Renal cortical epithelial cell (primary cell): ENCODE results near the gene BAZ2A. TPM values are rescaled to one million over a fixed set of nuclear protein-coding genes. Genes with fewer than 3 reads are reported as not detected.
A peak's percentile ranks its signal among the peaks of the same experiment; 100 is the strongest.

ENCODE experiments used
- DNase-seq: peaks from one replicate; pipeline ENCODE4 v3.0.0-alpha.2; 2011; ENCODE audit warnings: low read depth
- total RNA-seq: library from RNA; depleted of rRNA; stranded (reverse); fragments of >200 nt; gene quantifications from 2 replicates; pipeline ENCODE4 v1.2.3, GENCODE V29; 2014

BAZ2A gene
- total RNA-seq, 1 donor from 2014 or later = 45.4 TPM

- peak; percentile 81 for DNase-seq
These were observed 5.9 kb upstream of the BAZ2A start for GRCh38 chr12:56635806-56636674.

DNA sequence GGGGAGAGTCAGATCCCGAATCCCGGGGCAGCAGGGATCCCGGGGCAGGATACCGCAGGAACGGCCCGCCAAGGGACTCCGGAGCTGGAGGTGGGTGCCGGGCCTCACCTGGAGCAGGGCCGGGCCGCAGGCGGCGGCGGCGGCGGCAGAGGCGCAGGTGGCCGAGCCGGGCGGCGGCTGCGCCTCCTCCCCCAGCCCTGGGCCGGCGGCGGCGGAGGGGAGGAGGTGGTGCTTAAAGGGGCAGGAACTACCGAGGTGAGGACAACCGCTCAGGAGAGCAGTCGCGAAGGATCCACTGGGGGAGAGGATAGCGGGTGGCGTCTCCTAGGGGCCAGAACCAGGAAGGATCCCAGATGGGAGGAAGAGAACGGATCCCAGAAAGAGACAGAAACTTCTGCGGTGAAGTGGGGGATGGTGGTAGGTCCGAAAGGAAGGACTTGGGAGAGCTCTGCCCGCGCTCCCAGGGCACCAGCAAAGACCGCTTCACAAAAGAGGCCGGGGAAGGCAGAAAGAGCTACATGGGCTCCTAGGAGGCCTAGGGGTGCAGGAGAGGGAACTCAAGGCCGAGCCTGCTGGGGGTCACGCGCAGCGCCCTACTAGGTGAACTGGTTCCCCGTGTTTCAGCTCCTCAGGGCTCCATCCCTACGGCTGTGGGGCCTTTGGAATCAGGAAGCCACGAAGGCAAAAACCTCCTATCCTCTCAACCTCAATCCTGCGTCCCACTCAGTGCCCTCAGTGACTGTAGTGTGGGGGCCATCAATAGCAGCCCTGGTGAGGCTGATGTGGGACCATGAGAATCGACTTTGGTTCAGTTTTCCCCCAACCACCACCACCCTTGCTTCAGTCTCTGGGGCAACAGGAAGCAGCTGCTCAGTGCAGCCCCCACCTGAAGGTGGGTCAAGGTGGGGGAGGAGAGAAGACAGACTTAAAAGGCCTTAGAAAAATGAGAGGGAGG lies 5.0 kb upstream of the BAZ2A start:
- peak; percentile 82 for DNase-seq

DNA sequence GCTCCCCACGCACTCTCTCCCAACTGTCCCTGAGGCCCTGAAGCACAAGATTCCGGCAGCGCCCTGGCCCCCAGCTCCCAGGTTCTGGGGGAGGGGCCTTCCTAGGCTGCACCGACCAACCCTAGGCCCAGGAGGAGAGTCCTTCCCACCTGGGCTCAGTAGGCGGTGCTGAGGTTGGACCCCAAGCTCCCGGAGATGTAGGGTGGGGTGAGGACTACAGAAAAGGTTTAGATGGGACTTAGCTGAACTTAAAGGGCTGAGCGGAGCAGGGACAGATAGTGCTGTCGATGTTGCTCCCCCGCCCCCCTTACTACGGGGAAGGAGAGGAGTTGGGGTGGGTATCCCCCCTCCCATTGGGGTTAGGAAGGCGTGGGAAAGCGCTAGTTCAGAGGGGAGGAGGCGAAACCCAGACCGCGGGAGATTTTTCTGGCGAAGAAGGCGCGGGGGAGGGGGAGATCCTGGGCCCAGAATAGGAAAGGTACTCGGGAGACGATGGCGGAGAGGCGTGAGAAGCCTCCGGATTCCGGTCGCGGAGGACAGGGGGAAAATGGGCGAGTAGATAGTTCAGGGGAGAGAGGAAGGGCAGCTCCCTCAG lies 4.2 kb upstream of the BAZ2A start:
- DNase-seq = peak; percentile 51

DNA sequence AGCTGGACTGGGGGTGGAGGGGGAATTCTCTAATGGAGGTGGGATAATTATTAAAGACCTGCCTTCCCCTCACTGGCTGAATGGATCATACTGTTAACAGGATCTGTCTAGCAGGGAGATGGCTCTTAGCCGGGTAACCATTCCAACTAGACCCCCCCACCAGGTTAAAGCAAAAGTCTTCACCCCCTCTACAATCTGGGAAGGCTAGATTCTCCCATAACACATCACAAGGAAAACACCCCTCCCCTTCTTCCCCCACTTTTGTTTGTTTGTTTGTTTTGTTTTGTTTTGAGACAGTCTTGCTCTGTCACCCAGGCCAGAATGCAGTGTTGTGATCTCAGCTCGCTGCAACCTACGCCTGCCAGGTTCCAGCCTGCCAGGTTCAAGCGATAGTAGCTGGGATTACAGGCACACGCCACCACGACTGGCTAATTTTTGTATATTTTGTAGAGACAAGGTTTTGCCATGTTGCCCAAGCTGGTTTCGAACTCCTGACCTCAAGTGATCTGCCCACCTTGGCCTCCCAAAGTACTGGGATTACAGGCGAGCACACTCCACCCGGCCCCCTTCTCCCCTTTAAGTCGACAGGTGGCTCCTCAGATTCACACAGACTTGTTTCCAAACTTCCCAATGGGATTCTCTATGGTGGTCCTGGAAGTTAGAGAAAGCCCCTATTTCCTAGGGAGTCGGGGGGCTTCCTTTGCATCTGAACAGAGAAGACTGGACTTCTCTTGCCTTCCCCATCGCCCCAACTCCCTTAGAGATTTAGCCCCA lies 3.5 kb upstream of the BAZ2A start:
- no peak for DNase-seq

GRCh38 chr12:56632701-56633467 lies 2.8 kb upstream of the BAZ2A start:
- no peak for DNase-seq

DNA sequence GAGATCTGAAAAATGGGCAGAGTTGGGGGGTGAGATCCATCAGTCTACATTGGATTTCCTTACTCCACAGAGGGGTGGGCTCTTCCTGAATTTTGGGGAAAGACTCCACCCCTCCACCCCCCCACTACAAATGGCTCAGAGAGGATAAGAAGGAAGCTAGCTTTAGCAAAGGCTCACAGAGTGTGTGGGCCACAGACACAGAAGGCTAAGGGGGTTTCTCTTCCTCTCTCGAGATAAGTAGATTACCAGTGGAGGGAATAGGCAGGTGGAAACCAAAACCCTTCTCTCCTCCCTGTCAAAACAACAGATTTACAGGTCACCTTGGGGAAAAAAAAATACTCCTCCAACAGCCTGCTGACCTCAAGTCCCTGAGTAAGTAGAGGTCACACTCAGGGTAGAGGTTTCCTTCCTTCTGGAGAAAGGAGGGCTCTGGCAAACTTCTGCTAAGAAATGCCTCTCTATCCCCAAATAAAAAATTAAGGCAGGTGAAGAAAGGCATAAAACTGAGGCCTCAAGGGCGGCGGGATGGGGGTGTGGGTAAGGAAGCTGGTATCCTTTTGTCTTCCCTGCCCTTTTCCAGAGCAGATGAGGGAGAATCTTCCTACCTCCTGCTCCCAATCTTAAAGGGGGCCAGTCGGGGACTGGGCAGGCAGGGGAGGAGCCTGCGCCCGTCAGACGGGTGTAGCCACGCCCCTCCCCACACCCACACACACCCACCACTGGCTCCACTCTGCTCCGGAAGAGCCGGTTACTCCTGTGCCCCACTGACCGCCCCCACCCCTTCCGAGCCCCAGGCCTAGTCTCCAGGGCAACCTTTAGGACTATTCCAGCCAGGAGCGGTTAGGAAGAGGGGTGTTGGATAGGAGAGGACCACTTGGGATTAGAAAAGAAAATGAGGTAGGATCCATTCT lies 1.9 kb upstream of the BAZ2A start:
- DNase-seq = peak; percentile 25

GRCh38 chr12:56629459-56630179 lies 507 bp downstream of the BAZ2A start:
- DNase-seq = no peak

- peak; percentile 50 for DNase-seq
These were observed 1.3 kb downstream of the BAZ2A start for GRCh38 chr12:56628671-56629458.

GRCh38 chr12:56626701-56627100 lies 3.4 kb downstream of the BAZ2A start:
- DNase-seq = no peak

GRCh38 chr12:56622535-56622934 lies 7.6 kb downstream of the BAZ2A start:
- no peak for DNase-seq

GRCh38 chr12:56616925-56617324 lies 13.2 kb downstream of the BAZ2A start:
- no peak for DNase-seq

DNA sequence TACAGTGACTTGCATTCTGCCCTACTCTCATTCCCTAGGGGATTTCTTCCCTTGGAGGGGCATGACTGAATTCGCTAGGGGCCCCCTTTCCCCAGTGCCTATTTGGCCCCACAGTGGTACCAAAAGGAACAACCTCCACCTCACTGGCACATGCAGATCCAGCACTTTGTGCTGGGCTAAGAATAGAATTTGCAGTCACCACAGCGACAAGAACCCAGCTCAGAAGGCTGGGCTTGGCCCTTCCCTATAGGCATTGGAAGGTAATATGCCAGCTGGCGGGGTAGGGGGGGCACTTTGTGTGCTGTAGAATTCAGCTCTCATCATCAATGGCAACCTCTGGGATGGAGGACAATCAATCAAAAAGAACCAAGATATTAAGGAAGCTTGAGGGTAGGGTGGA lies 13.9 kb downstream of the BAZ2A start:
- no peak for DNase-seq

- no peak for DNase-seq
These were observed 15.5 kb downstream of the BAZ2A start for GRCh38 chr12:56614627-56615026.

DNA sequence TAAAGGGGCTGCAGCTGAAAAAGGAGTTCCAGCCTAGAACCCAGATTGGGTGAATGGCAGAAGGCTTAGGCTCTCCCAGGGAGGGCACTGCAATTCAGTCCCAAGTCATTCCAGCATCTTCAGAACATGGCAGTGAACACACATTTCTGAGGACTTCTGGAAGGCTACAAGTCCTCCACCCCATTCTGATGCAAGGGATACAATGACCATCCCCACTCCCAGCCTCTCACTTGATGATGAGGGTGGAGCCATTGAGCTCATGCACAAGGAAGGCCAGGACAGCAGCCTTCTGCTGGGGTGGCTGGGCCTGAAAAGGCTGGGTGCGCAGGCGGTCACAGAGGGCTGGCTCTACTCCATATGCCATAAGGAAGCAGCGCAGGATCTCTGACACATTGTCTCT lies 25.8 kb downstream of the BAZ2A start:
- DNase-seq = no peak

DNA sequence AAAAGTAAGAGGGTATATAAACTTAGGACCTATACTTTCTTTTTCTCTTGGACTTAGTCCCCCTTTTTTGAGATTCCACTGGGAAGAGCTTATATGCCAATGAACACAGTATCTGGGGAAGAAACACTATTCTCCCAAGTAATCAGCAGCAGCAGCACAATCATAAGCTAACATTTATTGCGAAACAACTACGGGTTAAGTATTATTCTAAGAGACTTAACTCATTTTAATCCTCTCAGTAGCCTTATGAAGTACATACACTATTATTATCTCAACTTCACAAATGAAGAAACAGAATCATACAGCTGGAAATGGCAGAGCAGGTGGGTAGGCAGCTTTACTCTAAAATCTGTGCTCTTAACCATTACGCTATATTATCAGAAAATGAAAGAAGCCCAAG lies 27.9 kb downstream of the BAZ2A start:
- DNase-seq = peak; percentile 14

DNA sequence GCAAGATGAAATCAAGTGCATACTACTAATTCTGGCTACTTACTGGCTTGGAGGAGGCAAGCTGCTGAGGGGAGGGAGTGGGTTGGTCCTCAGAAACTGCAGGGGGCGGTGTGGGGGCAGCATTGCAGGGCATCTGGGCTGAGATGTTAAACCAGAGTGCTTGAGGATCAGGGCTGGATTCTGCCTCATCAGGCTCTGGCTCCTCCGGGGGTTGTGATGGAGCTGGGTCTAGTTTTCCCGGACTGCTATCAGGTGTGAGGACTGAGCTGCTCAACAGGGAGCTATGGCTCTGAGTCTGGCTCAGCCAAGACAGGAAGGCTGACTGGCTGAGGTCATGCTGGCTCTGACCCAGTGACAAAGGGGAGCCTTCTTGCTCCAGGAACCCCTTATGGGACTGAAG lies 28.6 kb downstream of the BAZ2A start:
- no peak for DNase-seq

DNA sequence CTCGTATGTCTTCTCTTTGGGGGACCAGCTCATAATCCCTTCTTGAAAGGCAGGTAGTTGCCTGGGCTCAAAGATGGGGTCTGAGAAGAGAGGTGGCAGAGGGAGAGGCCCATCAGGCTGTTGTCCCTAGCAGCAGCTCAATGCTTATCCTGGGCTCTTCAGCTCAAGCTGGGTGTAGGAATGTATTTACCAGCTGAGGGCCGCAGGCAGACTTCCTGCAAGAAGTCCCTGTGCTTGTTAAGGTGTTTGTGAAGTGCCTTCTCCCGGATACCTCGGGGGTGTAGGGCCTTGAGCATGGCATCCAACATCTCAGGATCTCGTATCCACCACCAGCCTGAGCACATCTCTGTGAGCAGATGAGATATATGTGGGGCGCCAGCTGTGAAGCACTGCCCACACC lies 29.4 kb downstream of the BAZ2A start:
- DNase-seq = no peak

DNA sequence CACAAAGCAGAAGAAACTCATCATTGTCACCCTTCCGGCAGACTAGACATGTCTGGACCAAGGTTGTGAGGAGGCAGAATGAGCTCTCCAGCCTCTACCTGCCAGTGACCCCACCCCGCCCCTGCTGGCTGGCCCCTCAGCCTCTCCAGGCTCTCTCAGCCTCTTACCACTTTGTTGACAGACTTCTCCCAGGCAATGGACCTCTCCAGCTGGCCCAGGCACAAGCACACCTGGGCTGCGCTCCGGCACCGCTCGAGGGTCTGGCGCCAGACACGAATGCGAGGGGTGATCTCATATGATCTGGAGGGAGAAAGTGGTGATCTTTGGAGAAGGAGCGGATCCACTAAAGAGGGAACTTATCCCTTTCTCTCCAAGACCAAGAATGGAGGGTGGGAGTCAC lies 30.3 kb downstream of the BAZ2A start:
- no peak for DNase-seq
